GM10248 (cell line): ENCODE results near the gene SIM2.

ENCODE experiments used
- CTCF ChIA-PET: fragments of 300-600 bp; sonication (Branson Sonifier 250); formaldehyde crosslinking; extraction: SDS; loops from one replicate; lab custom pipeline; 2021; ENCODE audit warnings: antibody characterized with exemption; lab: Yijun Ruan, JAX
- POLR2A ChIA-PET: fragments of 350-650 bp; sonication (Branson Sonifier 250); formaldehyde crosslinking; extraction: SDS; loops from one replicate; lab custom pipeline; 2020; ENCODE audit warnings: antibody characterized with exemption; lab: Yijun Ruan, JAX
- DNase-seq: peaks from one replicate; pipeline ENCODE4 v3.0.0; 2012; ENCODE audit errors: extremely low spot score
- CTCF ChIP-seq: IDR thresholded peaks from 2 replicates; pipeline ENCODE4 v1.5.1; 2012; ENCODE audit warnings: mild to moderate bottlenecking, low read depth; ENCODE audit errors: extremely low read depth, missing control alignments, control extremely low read depth

SIM2 gene

GRCh38 chr21:36686955-36687354 is 12.0 kb upstream of the SIM2 start:
- ChIA-PET POLR2A (no interaction called here), CTCF (no interaction called here)
- no peak for DNase-seq
- TF ChIP-seq CTCF: no peak

GRCh38 chr21:36688324-36688723 is 10.6 kb upstream of the SIM2 start:
- POLR2A ChIA-PET: no interaction called here
- TF ChIP-seq CTCF: no peak
- CTCF ChIA-PET: interaction anchor here (1.1 kb wide), 1 partner anchor 18 kb away, joined by 4 read pairs; no protein-coding TSS in a partner anchor
- no peak for DNase-seq

- ChIA-PET POLR2A (no interaction called here), CTCF (no interaction called here)
- TF ChIP-seq CTCF: no peak
Measured at GRCh38 chr21:36689324-36689723, 9.6 kb upstream of the SIM2 start.

GRCh38 chr21:36690628-36691554 is 8.0 kb upstream of the SIM2 start:
- TF ChIP-seq CTCF: no peak
- POLR2A ChIA-PET: no interaction called here
- no peak for DNase-seq
- CTCF ChIA-PET: interaction anchor here (1.9 kb wide), 1 partner anchor 13 kb away, joined by 6 read pairs; no protein-coding TSS in a partner anchor

More at GRCh38 chr21:36689324-36689723, 9.6 kb upstream of the SIM2 start:
- no peak for DNase-seq

- no peak for TF ChIP-seq CTCF
- no peak for DNase-seq
- CTCF ChIA-PET: interaction anchor here (1.9 kb wide), 1 partner anchor 12 kb away, joined by 6 read pairs; no protein-coding TSS in a partner anchor
- POLR2A ChIA-PET: no interaction called here
Measured at GRCh38 chr21:36691555-36692041, 7.3 kb upstream of the SIM2 start.

GRCh38 chr21:36692114-36692834 is 6.6 kb upstream of the SIM2 start:
- POLR2A ChIA-PET: no interaction called here

More at GRCh38 chr21:36692114-36692834, 6.6 kb upstream of the SIM2 start:
- no peak for TF ChIP-seq CTCF
- CTCF ChIA-PET: interaction anchor here (1.7 to 1.9 kb wide), 2 partner anchors 11 to 190 kb away, joined by 5 to 6 read pairs; no protein-coding TSS in a partner anchor
- DNase-seq: peak; percentile 16
